Ascending aorta (tissue), 2 donors: Measurements from ENCODE around the gene ENTREP3. TPM values are rescaled to one million over a fixed set of nuclear protein-coding genes. Genes with fewer than 3 reads are reported as not detected.

Experiments used
- DNase-seq, 2 donors: peaks; one replicate each; pipeline ENCODE4 v3.0.0-alpha.2; 2019; ENCODE audit warnings: low spot score in 2 of 2
- H3K27ac ChIP-seq, 2 donors: fragments of 200-600 bp; sonication (generic); one replicate each; pipeline ENCODE4 v1.5.1; 2016 to 2017; ENCODE audit warnings: mild to moderate bottlenecking in 1 of 2
- H3K27me3 ChIP-seq: fragments of 200-600 bp; sonication (generic); one replicate; pipeline ENCODE4 v1.5.1; 2017
- H3K36me3 ChIP-seq, 2 donors: fragments of 200-600 bp; sonication (generic); one replicate each; pipeline ENCODE4 v1.5.1; 2016
- H3K4me1 ChIP-seq, 2 donors: fragments of 200-600 bp; sonication (generic); one replicate each; pipeline ENCODE4 v1.5.1; 2016 to 2017; ENCODE audit warnings: mild to moderate bottlenecking in 1 of 2
- H3K4me3 ChIP-seq, 2 donors: fragments of 200-600 bp; sonication (generic); one replicate each; pipeline ENCODE4 v1.5.1; 2016 to 2017; ENCODE audit warnings: mild to moderate bottlenecking in 1 of 2
- H3K9me3 ChIP-seq, 2 donors: fragments of 200-600 bp; sonication (generic); one replicate each; pipeline ENCODE4 v1.5.1; 2016
- intact Hi-C: fragments of 100-400 bp; cut with DNase I; formaldehyde crosslinking; loops from one replicate; pipeline ENCODE4 v1.15.1; 2023
- total RNA-seq: library from RNA; depleted of rRNA; stranded (reverse); fragments of >200 nt; gene quantifications from one replicate; pipeline ENCODE4 v1.1.0, GENCODE V29; 2016
- TF ChIP-seq, protein P1 (sequence below), 3 experiments: fragments of 200-600 bp in 2 of 3; fragments of 450-650 bp in 1 of 3; sonication (generic) in 2 of 3; IDR thresholded peaks; one replicate each; pipeline ENCODE4 v1.5.1; 2016 to 2019; ENCODE audit warnings: antibody characterized with exemption in 3 of 3, mild to moderate bottlenecking in 1 of 3, moderate library complexity in 1 of 3

ENTREP3 gene
- total RNA-seq, 1 donor from 2014 or later, result 34.5 TPM

DNA sequence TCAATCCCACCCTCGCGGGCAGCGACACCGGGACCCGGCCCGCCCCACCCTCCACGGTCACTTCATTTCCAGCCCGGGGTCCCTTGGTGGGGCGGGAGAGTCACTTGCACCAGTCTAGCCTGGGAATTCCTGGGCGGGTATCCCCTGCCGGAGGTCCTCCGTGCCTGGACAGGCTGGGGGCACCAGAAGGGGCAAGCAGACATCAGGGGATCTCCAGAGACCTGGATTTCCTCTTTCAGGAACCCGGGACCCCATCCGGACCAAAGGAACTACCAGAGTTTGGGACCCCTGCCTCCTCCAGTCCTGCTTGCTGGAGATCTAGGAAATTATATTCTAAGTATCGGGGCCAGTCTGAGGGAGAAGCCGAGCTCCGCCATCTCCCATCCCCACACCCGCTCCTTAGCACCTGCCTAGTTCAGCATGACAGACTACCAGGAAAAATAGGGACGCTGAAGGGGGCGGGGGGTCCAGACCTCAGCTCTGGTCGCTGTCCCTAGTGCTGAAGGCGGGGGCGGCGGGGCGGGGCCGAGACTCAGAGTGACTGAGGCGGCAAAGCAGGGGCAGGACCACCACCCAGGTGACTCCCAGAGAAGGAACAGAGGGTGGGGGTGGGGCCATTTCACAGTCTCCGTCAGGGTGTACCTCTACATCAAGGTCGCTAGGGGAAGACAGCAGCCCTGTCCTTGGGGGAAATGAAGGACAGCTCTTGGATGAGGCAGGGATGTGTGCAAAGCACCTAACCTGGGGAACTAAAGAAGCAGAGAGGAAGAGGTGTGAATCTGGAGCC lies 22.8 kb upstream of the ENTREP3 start:
- Histone ChIP-seq H3K27me3 (no peaks in the 10 kb centered on the region), H3K36me3 (no peaks in the 10 kb centered on the region), H3K27ac (peak overlapping the region in 1 of 2 donors; percentile 64), H3K4me3 (peak overlapping the region; percentile 64 to 80), H3K9me3 (no peaks in the 10 kb centered on the region), H3K4me1 (peaks cover 5 to 13% of the 10 kb centered on the region in 2 donors)
- intact Hi-C loops, result loop anchor here (1.0 to 10.0 kb wide), 6 partner anchors 23 to 467 kb away; partner anchors contain the start of genes ENTREP3 and FDPS
- TF ChIP-seq, protein P1, sequence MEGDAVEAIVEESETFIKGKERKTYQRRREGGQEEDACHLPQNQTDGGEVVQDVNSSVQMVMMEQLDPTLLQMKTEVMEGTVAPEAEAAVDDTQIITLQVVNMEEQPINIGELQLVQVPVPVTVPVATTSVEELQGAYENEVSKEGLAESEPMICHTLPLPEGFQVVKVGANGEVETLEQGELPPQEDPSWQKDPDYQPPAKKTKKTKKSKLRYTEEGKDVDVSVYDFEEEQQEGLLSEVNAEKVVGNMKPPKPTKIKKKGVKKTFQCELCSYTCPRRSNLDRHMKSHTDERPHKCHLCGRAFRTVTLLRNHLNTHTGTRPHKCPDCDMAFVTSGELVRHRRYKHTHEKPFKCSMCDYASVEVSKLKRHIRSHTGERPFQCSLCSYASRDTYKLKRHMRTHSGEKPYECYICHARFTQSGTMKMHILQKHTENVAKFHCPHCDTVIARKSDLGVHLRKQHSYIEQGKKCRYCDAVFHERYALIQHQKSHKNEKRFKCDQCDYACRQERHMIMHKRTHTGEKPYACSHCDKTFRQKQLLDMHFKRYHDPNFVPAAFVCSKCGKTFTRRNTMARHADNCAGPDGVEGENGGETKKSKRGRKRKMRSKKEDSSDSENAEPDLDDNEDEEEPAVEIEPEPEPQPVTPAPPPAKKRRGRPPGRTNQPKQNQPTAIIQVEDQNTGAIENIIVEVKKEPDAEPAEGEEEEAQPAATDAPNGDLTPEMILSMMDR (IDR thresholded peaks at IDR 0.05), result no peak
- DNase-seq, result peak in 1 of 2 donors; percentile 81

DNA sequence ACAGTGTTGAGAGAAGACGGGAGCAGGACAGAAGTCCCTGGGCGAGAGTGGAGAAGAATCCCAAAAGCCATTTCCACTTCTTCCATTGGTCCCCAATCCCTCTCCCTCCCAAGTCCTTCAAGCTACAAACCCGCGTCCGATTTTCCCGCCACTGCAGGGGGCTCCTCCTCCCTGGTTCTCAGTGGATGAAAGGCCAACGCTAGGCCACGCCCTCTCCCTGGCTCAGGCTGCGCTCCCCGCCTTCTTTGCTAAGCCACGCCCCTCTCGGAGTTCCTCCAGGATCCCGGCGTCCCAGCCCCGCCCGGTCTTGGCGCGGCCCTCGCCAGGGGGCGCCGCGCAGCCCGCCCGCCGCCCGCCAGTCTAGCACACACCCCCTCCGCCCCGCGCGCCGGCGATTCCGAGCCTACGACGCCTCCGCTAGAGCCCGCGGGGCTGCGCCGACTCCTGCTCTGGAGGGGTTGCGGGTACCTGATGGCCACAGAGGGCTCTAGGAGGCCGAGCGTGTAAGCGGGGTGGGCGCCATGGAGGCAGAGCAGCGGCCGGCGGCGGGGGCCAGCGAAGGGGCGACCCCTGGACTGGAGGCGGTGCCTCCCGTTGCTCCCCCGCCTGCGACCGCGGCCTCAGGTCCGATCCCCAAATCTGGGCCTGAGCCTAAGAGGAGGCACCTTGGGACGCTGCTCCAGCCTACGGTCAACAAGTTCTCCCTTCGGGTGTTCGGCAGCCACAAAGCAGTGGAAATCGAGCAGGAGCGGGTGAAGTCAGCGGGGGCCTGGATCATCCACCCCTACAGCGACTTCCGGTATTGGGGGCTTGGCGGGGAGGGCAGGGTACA lies 22.0 kb upstream of the ENTREP3 start, which contains the start of gene HCN3:
TSS of gene HCN3 (plus strand) at position 394 of the 832 bp plus-strand sequence. CDS start at position 522, 128 bp downstream.
- intact Hi-C loops, result loop anchor here (1.0 to 10.0 kb wide), 6 partner anchors 22 to 468 kb away; partner anchors contain the start of genes ENTREP3 and FDPS
- peak within 1 kb of the TSS; percentile 53 to 64 for H3K27ac ChIP-seq
- H3K9me3 ChIP-seq, result no peaks in the 10 kb centered on the region
- peaks cover 6 to 15% of the 10 kb centered on the region in 2 donors for H3K4me1 ChIP-seq
- no peaks in the 10 kb centered on the region for H3K36me3 ChIP-seq
- TF ChIP-seq, protein P1 (IDR thresholded peaks at IDR 0.05), result peak in 2 of 3 experiments; percentile 62 to 74
- no peaks in the 10 kb centered on the region for H3K27me3 ChIP-seq
- peak within 1 kb of the TSS; percentile 64 to 80 for H3K4me3 ChIP-seq
- DNase-seq, result peak; percentile 85 to 99

DNA sequence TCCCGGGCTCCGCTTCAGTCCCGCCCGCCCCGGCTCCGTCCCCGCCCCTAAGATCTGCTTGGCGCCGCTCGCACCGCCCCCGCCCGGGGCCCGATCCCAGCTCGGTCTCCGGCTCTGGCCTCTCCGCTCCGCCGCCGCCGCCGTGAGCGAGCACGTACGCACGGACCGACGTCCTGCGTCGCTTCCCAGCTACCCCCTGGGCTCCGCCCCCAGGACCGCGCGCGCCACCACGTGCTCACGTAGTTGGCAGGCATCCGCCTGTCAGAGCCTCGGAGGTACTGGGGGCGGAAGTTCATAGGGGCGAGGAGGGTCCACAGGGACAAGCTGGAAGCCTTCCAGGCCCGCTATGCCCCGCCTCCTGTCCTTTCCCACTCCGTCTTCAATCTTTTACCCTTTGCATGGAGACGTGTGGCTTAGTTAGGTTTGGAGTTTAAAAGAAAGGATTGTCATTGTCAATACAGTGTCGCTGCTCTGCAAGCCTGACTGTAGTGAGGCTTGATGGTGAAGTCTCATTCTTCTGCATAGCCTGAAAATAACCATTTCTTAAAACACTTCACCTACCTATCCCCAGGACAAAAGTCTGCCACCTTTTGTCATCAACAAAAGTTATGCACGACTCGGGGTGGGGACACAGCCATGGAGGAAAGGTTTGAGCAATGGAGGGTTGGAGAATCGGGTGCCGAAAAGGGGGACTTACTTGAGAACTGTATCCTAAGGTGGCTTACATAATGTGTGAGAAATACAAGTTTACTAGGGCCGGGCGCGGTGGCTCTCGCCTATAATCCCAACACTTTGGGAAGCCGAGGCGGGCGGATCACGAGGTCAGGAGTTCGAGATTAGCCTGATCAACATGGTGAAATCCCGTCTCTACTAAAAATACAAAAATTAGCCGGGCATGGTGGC lies 18.3 kb upstream of the ENTREP3 start, which contains the start of gene CLK2:
TSS of gene CLK2 (minus strand) at position 162 of the 903 bp plus-strand sequence. CDS start 2,527 bp downstream, outside the sequence.
- H3K4me1 ChIP-seq, result peaks cover 10 to 23% of the 10 kb centered on the region in 2 donors
- TF ChIP-seq, protein P1 (IDR thresholded peaks at IDR 0.05), result no peak
- no peaks in the 10 kb centered on the region for H3K27me3 ChIP-seq
- peak within 1 kb of the TSS; percentile 93 to 98 for H3K27ac ChIP-seq
- H3K9me3 ChIP-seq, result no peaks in the 10 kb centered on the region
- intact Hi-C loops, result loop anchor here (1.0 to 10.0 kb wide), 4 partner anchors 11 to 289 kb away; partner anchors contain the start of genes ASH1L and SCAMP3
- H3K36me3 ChIP-seq, result peaks cover 14 to 27% of the 10 kb centered on the region in 2 donors
- peak; percentile 73 to 97 for DNase-seq
- peak within 1 kb of the TSS; percentile 78 to 97 for H3K4me3 ChIP-seq

DNA sequence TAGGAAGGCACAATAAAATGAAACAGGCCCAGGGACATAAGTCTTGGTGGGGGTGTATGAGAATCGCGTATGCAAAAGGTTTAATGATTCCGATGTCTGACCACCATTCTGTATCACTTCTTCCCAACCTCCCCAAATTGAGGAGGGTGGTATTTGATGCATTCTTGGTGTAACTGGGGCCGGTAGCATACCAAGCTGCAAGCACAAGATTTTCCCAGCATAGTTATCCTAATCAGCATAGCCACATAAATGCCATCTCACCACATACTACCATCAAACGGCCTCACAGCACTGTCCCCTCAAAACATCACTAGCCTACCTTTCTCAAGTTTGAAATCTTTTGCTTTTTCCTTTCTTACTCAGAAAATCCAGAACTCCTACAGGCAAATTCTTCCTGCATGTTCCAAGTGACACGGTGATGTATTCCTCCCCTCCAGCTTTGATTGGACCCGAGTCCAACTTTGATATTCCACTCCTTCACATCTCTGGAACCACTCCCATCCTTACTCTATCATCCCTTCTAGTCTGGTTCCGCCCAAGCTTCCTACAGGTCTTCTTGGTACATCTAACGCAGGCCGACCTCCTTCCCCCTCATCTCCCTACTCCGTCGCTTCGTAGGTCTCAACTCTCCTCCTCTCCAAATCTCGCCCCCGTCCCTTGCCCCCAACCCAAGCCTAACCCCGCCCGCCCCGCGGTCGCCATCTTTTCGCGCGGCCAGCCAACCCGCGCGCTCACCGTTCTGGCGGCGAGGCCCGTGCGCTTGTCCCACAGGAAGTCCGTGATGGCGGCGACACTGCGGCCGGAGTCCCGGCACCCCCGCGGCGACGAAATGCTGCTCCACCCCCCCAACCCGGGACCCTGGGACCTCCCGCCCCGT lies 17.4 kb upstream of the ENTREP3 start:
- Histone ChIP-seq H3K9me3 (no peaks in the 10 kb centered on the region), H3K27me3 (no peaks in the 10 kb centered on the region), H3K27ac (peak overlapping the region; percentile 93 to 98), H3K4me1 (peaks cover 10 to 20% of the 10 kb centered on the region in 2 donors), H3K4me3 (peak overlapping the region; percentile 78 to 97), H3K36me3 (peaks cover 23 to 36% of the 10 kb centered on the region in 2 donors)
- intact Hi-C loops, result loop anchor here (1.0 to 10.0 kb wide), 4 partner anchors 10 to 290 kb away; partner anchors contain the start of genes ASH1L and SCAMP3
- TF ChIP-seq, protein P1 (IDR thresholded peaks at IDR 0.05), result no peak
- DNase-seq, result peak in 1 of 2 donors; percentile 86
